Measurements from ENCODE around the gene ETFA. TPM values are rescaled to one million over a fixed set of nuclear protein-coding genes. Genes with fewer than 3 reads are reported as not detected.

ETFA gene
- total RNA-seq, 4 donors from 2014 or later: 65.8 to 195 (median 159) TPM

DNA sequence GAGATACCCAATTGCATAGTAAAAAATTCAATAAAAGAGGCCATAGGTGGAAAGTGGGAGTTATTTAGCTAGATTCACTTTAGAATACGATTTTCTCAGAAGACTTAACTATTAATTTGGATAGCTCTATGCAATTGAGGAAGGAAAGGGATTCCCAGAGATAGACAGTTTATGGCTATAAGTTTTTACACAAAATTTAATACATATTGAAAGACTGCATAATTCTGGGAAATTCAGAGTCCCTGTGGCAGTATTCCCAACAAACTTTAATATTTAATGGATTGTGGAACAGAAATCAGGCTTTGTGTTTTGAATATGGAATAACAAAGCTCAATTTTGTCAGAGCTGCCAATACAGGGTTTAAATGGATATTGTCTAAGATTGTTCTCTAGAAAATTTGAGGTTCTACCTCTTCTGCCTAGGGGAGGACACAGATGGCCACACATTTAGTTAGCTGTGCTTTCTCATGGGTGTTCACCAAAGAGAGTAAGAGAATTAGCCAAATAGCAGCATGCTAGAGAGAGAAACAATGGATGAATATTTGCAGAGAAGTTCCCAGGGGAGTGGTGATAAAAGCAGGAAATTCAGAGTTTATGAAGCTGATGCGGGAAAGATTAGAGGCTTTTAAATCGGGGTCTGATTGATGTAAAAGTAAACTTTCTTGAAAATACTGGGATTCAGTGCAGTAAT lies 33.8 kb upstream of the ETFA start:
- intact Hi-C loops (cut with DNase I; ENCODE audit: low total_unique reads): no loop called here

DNA sequence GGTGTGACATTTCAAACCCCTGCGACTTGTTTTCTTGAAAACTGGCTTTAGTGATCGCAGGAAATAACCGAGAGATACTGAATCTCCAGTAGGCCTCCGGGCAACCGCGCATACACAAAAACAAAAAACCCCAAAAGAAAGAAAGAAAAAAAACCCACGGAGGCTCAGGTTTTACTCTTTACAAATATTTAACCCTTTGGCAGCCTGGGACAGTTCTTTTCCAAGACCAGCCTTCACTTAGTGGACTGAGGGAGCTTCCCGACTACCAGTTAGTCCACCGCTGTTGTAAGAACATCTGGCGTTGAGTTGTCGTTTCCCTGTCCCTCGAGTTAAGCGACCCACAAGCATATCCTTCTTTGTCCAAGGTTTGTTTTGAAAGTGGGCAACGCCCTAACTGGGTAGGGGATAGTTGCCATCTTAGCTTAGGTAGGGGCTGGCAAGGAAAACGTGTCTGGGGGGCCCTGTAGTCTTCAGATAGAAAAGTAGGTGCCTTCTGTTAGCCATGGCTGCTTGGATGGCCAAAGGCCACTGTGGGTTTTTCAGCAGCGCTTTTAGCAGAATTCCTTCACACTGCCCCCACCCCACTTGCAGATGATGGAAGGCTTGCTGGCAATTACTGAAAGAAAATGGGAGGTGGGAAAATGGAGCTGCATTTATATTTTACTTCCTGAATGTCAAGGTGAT lies 32.2 kb upstream of the ETFA start:
- H3K36me3 ChIP-seq: no peaks in the 10 kb centered on the region
- no peaks in the 10 kb centered on the region for H3K9me3 ChIP-seq
- H3K27ac ChIP-seq: peak overlapping the region in 2 of 4 donors; percentile 18 to 19
- intact Hi-C loops (cut with DNase I; ENCODE audit: low total_unique reads): no loop called here
- no peak for DNase-seq
- peaks cover 98% of the 10 kb centered on the region for H3K27me3 ChIP-seq
- WGBS, 2 donors (ENCODE audit: low coverage in 1 of 2): 29 to 37% methylated on average over 14 to 16 of the region's 16 CpGs
- TF ChIP-seq, protein P1, sequence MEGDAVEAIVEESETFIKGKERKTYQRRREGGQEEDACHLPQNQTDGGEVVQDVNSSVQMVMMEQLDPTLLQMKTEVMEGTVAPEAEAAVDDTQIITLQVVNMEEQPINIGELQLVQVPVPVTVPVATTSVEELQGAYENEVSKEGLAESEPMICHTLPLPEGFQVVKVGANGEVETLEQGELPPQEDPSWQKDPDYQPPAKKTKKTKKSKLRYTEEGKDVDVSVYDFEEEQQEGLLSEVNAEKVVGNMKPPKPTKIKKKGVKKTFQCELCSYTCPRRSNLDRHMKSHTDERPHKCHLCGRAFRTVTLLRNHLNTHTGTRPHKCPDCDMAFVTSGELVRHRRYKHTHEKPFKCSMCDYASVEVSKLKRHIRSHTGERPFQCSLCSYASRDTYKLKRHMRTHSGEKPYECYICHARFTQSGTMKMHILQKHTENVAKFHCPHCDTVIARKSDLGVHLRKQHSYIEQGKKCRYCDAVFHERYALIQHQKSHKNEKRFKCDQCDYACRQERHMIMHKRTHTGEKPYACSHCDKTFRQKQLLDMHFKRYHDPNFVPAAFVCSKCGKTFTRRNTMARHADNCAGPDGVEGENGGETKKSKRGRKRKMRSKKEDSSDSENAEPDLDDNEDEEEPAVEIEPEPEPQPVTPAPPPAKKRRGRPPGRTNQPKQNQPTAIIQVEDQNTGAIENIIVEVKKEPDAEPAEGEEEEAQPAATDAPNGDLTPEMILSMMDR (IDR thresholded peaks at IDR 0.05): no peak
- TF ChIP-seq POLR2A (IDR thresholded peaks at IDR 0.05) (no peak), EP300 (IDR thresholded peaks at IDR 0.05; ENCODE audit: low read depth) (no peak), POLR2AphosphoS5 (IDR thresholded peaks at IDR 0.05) (no peak)
- H3K4me3 ChIP-seq: peak overlapping the region in 2 of 4 donors; percentile 8 to 42
- H3K4me1 ChIP-seq: peaks cover 0 to 79% (median 61%) of the 10 kb centered on the region in 4 donors
- in situ Hi-C loops (cut with MboI; ENCODE audit: low pct_ligation_motif_present in 1 of 4, low pct_unique_long_range_greater_than_20kb in 1 of 4, low sequenced_read_pairs in 3 of 4): loop anchor here in 1 of 4 donors (25.0 kb wide), 1 partner anchor 156 kb away; no protein-coding TSS in a partner anchor

More for the DNA sequence above, 33.8 kb upstream of the ETFA start:
- Histone ChIP-seq H3K4me1 (peaks cover 0 to 67% (median 51%) of the 10 kb centered on the region in 4 donors), H3K4me3 (no peak overlapping the region), H3K27ac (peak overlapping the region in 2 of 4 donors; percentile 86), H3K9me3 (no peaks in the 10 kb centered on the region), H3K27me3 (peaks cover 88% of the 10 kb centered on the region), H3K36me3 (no peaks in the 10 kb centered on the region)
- TF ChIP-seq POLR2AphosphoS5 (IDR thresholded peaks at IDR 0.05) (no peak), POLR2A (IDR thresholded peaks at IDR 0.05) (no peak), EP300 (IDR thresholded peaks at IDR 0.05; ENCODE audit: low read depth) (no peak)
- TF ChIP-seq, protein P1 (IDR thresholded peaks at IDR 0.05): no peak
- in situ Hi-C loops (cut with MboI; ENCODE audit: low pct_ligation_motif_present in 1 of 4, low pct_unique_long_range_greater_than_20kb in 1 of 4, low sequenced_read_pairs in 3 of 4): loop anchor here in 1 of 4 donors (25.0 kb wide), 1 partner anchor 158 kb away; no protein-coding TSS in a partner anchor
- WGBS, 2 donors (ENCODE audit: low coverage in 1 of 2): 20 to 30% methylated on average over 3 of the region's 3 CpGs
- DNase-seq: no peak

DNA sequence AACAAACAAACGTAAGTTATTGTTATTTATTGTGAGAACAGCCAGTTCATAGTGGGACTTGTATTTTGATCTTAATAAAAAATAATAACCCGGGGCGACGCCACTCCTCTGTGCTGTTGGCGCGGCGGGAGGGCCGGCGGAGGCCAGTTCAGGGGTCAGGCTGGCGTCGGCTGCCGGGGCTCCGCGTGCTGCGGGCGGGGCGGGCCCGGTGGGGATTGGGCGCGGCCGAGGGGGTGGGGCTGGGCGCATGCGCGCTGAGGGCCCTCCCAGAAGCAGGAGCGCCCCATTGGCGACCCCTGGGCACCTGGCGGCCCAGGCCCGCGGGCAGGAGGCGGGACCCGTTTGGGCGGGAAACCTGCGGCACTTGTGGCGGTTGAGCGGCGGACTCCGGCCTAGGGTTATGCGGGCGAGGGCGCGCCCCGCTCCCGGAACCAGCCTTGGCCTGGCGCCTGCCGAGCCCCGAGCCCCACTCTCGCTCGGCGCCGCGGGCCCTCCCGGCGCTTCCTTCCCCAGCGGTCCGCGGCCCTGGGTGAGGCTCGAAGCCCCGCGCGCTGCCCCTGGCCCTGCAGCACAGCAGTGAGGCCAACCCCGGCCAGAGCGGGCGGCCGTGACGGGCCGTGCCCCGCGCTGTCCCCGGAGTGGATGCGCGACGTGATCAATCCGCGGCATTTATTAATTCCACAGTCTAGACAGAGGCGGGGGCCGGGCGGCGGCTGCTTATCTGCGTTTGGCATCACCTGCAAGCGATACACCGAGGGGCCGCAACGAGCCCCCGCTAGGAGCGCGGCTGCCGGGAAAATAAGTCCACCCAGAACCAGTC lies 31.3 kb upstream of the ETFA start:
- intact Hi-C loops (cut with DNase I; ENCODE audit: low total_unique reads): no loop called here
- TF ChIP-seq POLR2A (IDR thresholded peaks at IDR 0.05) (no peak), EP300 (IDR thresholded peaks at IDR 0.05; ENCODE audit: low read depth) (no peak), POLR2AphosphoS5 (IDR thresholded peaks at IDR 0.05) (peak in 1 of 3 donors; percentile 25)
- TF ChIP-seq, protein P1 (IDR thresholded peaks at IDR 0.05): no peak
- Histone ChIP-seq H3K4me3 (peak overlapping the region in 3 of 4 donors; percentile 8 to 42 (median 21)), H3K9me3 (no peaks in the 10 kb centered on the region), H3K27ac (peak overlapping the region in 3 of 4 donors; percentile 4 to 19 (median 18)), H3K4me1 (peaks cover 0 to 81% (median 68%) of the 10 kb centered on the region in 4 donors), H3K27me3 (peaks cover 99% of the 10 kb centered on the region), H3K36me3 (no peaks in the 10 kb centered on the region)
- 42 to 67% methylated on average over 3 to 52 of the region's 87 CpGs for WGBS, 2 donors (ENCODE audit: low coverage in 1 of 2)
- in situ Hi-C loops (cut with MboI; ENCODE audit: low pct_ligation_motif_present in 1 of 4, low pct_unique_long_range_greater_than_20kb in 1 of 4, low sequenced_read_pairs in 3 of 4): loop anchor here in 1 of 4 donors (25.0 kb wide), 1 partner anchor 155 kb away; no protein-coding TSS in a partner anchor
- peak; percentile 65 for DNase-seq
